Endodermal cell (in vitro differentiated cells): ENCODE results near the gene FRYL. TPM values are rescaled to one million over a fixed set of nuclear protein-coding genes. Genes with fewer than 3 reads are reported as not detected.
A peak's percentile ranks its signal among the peaks of the same experiment; 100 is the strongest.

Experiments used
- DNase-seq: peaks from one replicate; pipeline ENCODE4 v3.0.0-alpha.2; 2017
- H3K27ac ChIP-seq: 2 replicates; pipeline ENCODE4 v1.5.1; 2013; ENCODE audit warnings: mild to moderate bottlenecking, low read depth, low read length, moderate library complexity
- H3K27me3 ChIP-seq: 2 replicates; pipeline ENCODE4 v1.6.1; 2013; ENCODE audit warnings: mild to moderate bottlenecking, low read length, moderate library complexity; ENCODE audit not compliant: insufficient read depth, control insufficient read depth, poor library complexity, severe bottlenecking
- H3K36me3 ChIP-seq: 2 replicates; pipeline ENCODE4 v1.7.0; 2013; ENCODE audit warnings: mild to moderate bottlenecking, low read length, moderate library complexity; ENCODE audit not compliant: control insufficient read depth, insufficient read depth
- H3K4me1 ChIP-seq: one replicate; pipeline ENCODE4 v1.7.0; 2013; ENCODE audit warnings: low read length; ENCODE audit not compliant: control insufficient read depth, insufficient read depth
- H3K4me3 ChIP-seq: 2 replicates; pipeline ENCODE4 v1.5.1; 2013; ENCODE audit warnings: mild to moderate bottlenecking, low read length, moderate library complexity
- H3K9ac ChIP-seq: 2 replicates; pipeline ENCODE4 v1.6.1; 2013; ENCODE audit warnings: mild to moderate bottlenecking, low read length, moderate library complexity; ENCODE audit not compliant: poor library complexity, severe bottlenecking; ENCODE audit errors: extremely low read depth
- H3K9me3 ChIP-seq: 2 replicates; pipeline ENCODE4 v1.6.1; 2013; ENCODE audit warnings: mild to moderate bottlenecking, low read length, moderate library complexity; ENCODE audit not compliant: control insufficient read depth
- H3K27ac Mint-ChIP-seq: 2 replicates; pipeline ENCODE4 v1.8.0; 2020; ENCODE audit warnings: mixed read lengths
- H3K27me3 Mint-ChIP-seq: 2 replicates; pipeline ENCODE4 v1.8.0; 2021; ENCODE audit warnings: mild to moderate bottlenecking, mixed read lengths; ENCODE audit not compliant: insufficient read depth
- H3K36me3 Mint-ChIP-seq: 2 replicates; pipeline ENCODE4 v1.8.0; 2020; ENCODE audit warnings: low read depth, mixed read lengths
- H3K4me1 Mint-ChIP-seq: 2 replicates; pipeline ENCODE4 v1.8.0; 2020; ENCODE audit warnings: mixed read lengths
- H3K4me3 Mint-ChIP-seq: 2 replicates; pipeline ENCODE4 v1.8.0; 2020; ENCODE audit warnings: mild to moderate bottlenecking, moderate library complexity, mixed read lengths
- H3K9me3 Mint-ChIP-seq: 2 replicates; pipeline ENCODE4 v1.8.0; 2020; ENCODE audit warnings: mild to moderate bottlenecking, mixed read lengths
- CTCF ChIP-seq: fragments of 200-600 bp; sonication (generic); conservative IDR thresholded peaks from 2 replicates; pipeline ENCODE4 v1.5.0; 2021; ENCODE audit warnings: antibody characterized with exemption, mild to moderate bottlenecking
- WGBS, 2 experiments: methylation state at CpG; one replicate each; pipeline versions ENCODE4 v1.1.5 to v1.1.7; 2013; ENCODE audit warnings: missing lambda C conversion rate in 2 of 2, mixed read lengths in 1 of 2; ENCODE audit not compliant: insufficient coverage in 1 of 2, insufficient read length in 1 of 2; 5-methylcytosine and 5-hydroxymethylcytosine counted together
- total RNA-seq, 2 donors: library from RNA; stranded (reverse); fragmentation: NEBNext Ultra II Directional in 1 of 2; extraction: Animal tissue kit (Norgen Biotek cat#: 25700) in 1 of 2; gene quantifications; 2 replicates in 1 of 2; 3 replicates in 1 of 2; pipeline ENCODE4 v1.2.1, GENCODE V29; 2021

FRYL gene
- total RNA-seq, 2 donors from 2014 or later: 56.5 to 62.6 TPM

GRCh38 chr4:48667148-48667547 is 112.9 kb downstream of the FRYL start:
- peaks cover 6% of the 10 kb centered on the region for H3K9me3 ChIP-seq
- DNase-seq: no peak
- no peaks in the 10 kb centered on the region for H3K27me3 ChIP-seq
- Mint-ChIP-seq H3K27ac (peak overlapping the region; percentile 55), H3K27me3 (no peaks in the 10 kb centered on the region), H3K4me1 (peaks cover 14% of the 10 kb centered on the region), H3K4me3 (no peak overlapping the region), H3K36me3 (peaks cover 14% of the 10 kb centered on the region), H3K9me3 (peaks cover 2% of the 10 kb centered on the region)
- TF ChIP-seq CTCF: peak; percentile 20
- peaks cover 2% of the 10 kb centered on the region for H3K4me1 ChIP-seq
- 93 to 100% methylated on average over 1 to 2 of the region's 2 CpGs for WGBS, 2 experiments
- H3K4me3 ChIP-seq: no peak overlapping the region
- H3K9ac ChIP-seq: no peak overlapping the region
- no peak overlapping the region for H3K27ac ChIP-seq
- peaks cover 4% of the 10 kb centered on the region for H3K36me3 ChIP-seq

- no peak for DNase-seq
- peaks cover 4% of the 10 kb centered on the region for H3K36me3 ChIP-seq
- no peak overlapping the region for H3K4me3 ChIP-seq
- no peaks in the 10 kb centered on the region for H3K27me3 Mint-ChIP-seq
- peaks cover 3% of the 10 kb centered on the region for H3K9me3 ChIP-seq
- H3K27me3 ChIP-seq: no peaks in the 10 kb centered on the region
- H3K36me3 Mint-ChIP-seq: peaks cover 11% of the 10 kb centered on the region
- no peak overlapping the region for H3K9ac ChIP-seq
- peaks cover 2% of the 10 kb centered on the region for H3K4me1 ChIP-seq
- 94 to 100% methylated on average over 4 of the region's 4 CpGs for WGBS, 2 experiments
- no peak overlapping the region for H3K27ac Mint-ChIP-seq
- no peak overlapping the region for H3K4me3 Mint-ChIP-seq
- peaks cover 20% of the 10 kb centered on the region for H3K4me1 Mint-ChIP-seq
- TF ChIP-seq CTCF: no peak
- peaks cover 2% of the 10 kb centered on the region for H3K9me3 Mint-ChIP-seq
- H3K27ac ChIP-seq: no peak overlapping the region
Observed at GRCh38 chr4:48665555-48666186, 114.4 kb downstream of the FRYL start.

- Histone ChIP-seq H3K9ac (no peak overlapping the region), H3K36me3 (peaks cover 4% of the 10 kb centered on the region), H3K27me3 (no peaks in the 10 kb centered on the region), H3K4me1 (peaks cover 2% of the 10 kb centered on the region), H3K27ac (no peak overlapping the region), H3K9me3 (no peaks in the 10 kb centered on the region), H3K4me3 (no peak overlapping the region)
- no peak for TF ChIP-seq CTCF
- no peak for DNase-seq
- H3K36me3 Mint-ChIP-seq: peaks cover 7% of the 10 kb centered on the region
- H3K4me1 Mint-ChIP-seq: peaks cover 25% of the 10 kb centered on the region
- no peak overlapping the region for H3K4me3 Mint-ChIP-seq
- H3K27me3 Mint-ChIP-seq: no peaks in the 10 kb centered on the region
- H3K9me3 Mint-ChIP-seq: peaks cover 2% of the 10 kb centered on the region
- H3K27ac Mint-ChIP-seq: no peak overlapping the region
Observed at GRCh38 chr4:48664938-48665337, 115.1 kb downstream of the FRYL start.
